ENCODE measurements around the gene DAB1. TPM values are rescaled to one million over a fixed set of nuclear protein-coding genes. Genes with fewer than 3 reads are reported as not detected.

Gene DAB1
- total RNA-seq, 4 donors from 2014 or later: 0.22 TPM; not detected in 3

DNA sequence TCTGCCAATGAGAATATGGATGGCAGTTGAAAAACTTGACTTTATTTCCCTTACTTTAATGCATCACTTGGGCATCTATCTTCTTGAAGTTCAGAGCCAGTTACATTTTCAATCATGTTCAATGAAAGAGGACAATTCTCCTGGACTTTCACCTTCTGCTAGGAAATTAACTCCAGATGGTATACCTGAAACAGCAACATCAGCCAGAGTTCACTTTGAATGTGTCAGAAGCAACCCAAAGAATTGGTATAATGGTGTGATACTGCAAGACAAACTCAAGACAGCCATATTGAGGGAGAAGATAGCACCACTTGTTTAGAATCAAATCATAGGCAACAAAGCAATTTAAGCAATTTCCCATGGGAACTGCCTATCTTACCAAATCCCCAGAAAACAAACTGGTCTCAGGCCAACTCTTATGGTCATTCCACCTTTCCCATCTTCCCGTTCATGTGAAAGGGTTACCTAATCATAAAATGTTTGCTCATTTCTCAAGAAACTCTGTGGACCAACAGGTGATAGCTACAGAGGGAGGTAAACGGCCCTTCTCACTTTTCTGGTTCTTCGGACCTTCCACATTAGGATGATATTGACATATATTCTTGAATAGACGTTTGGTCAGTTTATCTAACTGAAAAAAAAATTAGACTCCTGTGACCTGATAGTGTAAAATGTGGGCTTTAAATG, 428.3 kb downstream of the DAB1 start:
- TF ChIP-seq CTCF (IDR thresholded peaks at IDR 0.05 in 4 of 5, conservative IDR thresholded peaks at IDR 0.05 in 1 of 5): no peak
- TF ChIP-seq POLR2A (IDR thresholded peaks at IDR 0.05): no peak
- Histone ChIP-seq H3K27me3 (no peaks in the 10 kb centered on the region), H3K36me3 (no peaks in the 10 kb centered on the region), H3K4me3 (no peak overlapping the region), H3K4me1 (peaks cover 9 to 21% of the 10 kb centered on the region in 2 donors), H3K27ac (no peak overlapping the region), H3K9me3 (no peaks in the 10 kb centered on the region)
- no peak for DNase-seq
- no peak for ATAC-seq
- in situ Hi-C loops (cut with MboI; ENCODE audit: low sequenced_read_pairs in 4 of 4): no loop called here
- intact Hi-C loops (cut with DNase I; ENCODE audit: low total_unique reads): no loop called here

- Histone ChIP-seq H3K36me3 (no peaks in the 10 kb centered on the region), H3K27ac (peak overlapping the region; percentile 55 to 77 (median 66)), H3K27me3 (no peaks in the 10 kb centered on the region), H3K9me3 (no peaks in the 10 kb centered on the region), H3K4me1 (peaks cover 9 to 21% of the 10 kb centered on the region in 2 donors), H3K4me3 (no peak overlapping the region)
- in situ Hi-C loops (cut with MboI; ENCODE audit: low sequenced_read_pairs in 4 of 4) (no loop called here), intact Hi-C loops (cut with DNase I; ENCODE audit: low total_unique reads) (no loop called here)
- TF ChIP-seq POLR2A (IDR thresholded peaks at IDR 0.05): no peak
- no peak for TF ChIP-seq CTCF (IDR thresholded peaks at IDR 0.05 in 4 of 5, conservative IDR thresholded peaks at IDR 0.05 in 1 of 5)
- ATAC-seq: peak; percentile 66 to 92
- peak; percentile 13 to 41 for DNase-seq
Observed at GRCh38 chr1:56993475-56993874, 430.4 kb downstream of the DAB1 start.

DNA sequence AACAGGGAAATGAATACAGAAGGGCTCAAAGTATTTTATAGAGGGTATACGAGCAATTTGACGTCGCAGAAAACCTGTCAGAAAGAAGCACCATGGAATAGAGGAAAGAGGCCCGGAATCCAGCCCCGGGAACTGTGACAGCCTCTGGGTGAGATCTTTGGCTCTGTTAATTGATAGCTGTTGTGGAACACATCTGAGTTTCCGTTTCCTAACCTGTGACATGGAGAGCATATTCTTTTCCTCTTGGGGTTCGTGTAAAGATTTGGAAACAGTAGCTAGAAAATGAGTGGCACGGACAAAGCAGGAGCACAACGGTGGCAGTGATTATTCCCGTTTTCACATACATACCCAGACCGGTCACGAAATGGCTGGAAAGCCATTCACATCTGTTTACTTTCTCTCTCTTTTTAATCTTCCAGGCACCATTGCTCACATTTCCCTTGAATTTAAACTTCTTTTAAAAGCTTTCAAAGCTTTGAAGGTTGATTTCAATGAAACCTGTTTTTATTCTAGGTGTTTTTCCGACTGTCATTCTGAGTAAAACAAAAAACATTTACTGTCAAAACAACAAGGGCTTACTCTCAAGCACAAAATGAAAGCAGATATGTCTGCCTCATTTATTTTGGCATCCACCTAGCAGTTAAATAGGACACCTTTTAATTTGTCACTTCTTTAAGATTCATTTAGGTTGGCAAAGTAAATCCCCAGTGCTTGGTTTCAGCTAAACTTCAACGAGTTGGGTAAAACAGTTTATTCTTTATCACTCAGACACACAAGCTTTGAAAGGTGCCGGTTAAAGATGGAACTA, 431.3 kb downstream of the DAB1 start:
- Histone ChIP-seq H3K4me1 (peaks cover 9 to 21% of the 10 kb centered on the region in 2 donors), H3K4me3 (peak overlapping the region; percentile 1 to 25 (median 16)), H3K9me3 (no peaks in the 10 kb centered on the region), H3K27me3 (no peaks in the 10 kb centered on the region), H3K27ac (peak overlapping the region; percentile 55 to 77 (median 66)), H3K36me3 (no peaks in the 10 kb centered on the region)
- TF ChIP-seq POLR2A (IDR thresholded peaks at IDR 0.05): no peak
- TF ChIP-seq CTCF (IDR thresholded peaks at IDR 0.05 in 4 of 5, conservative IDR thresholded peaks at IDR 0.05 in 1 of 5): no peak
- ATAC-seq: peak; percentile 51 to 55
- intact Hi-C loops (cut with DNase I; ENCODE audit: low total_unique reads): no loop called here
- in situ Hi-C loops (cut with MboI; ENCODE audit: low sequenced_read_pairs in 4 of 4): no loop called here
- no peak for DNase-seq

DNA sequence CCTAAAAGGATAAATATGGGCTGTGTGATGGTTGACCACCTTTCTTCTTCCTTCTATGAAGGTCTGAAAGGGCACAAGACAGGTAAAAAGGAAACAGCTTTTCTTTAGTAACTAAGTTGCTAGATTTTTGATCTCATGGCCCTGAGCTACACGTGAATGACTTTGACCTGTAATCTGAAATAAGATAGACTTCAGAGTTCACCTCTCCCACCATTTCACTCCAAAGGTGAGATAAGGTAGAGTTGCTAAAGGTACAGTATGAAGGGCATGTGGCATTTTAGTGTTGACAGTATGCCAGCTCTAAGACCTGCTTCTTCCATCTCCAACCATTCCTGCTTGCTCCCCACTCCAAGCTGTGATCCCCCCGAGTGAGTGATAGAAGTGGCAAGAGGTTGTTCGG, 432.3 kb downstream of the DAB1 start:
- in situ Hi-C loops (cut with MboI; ENCODE audit: low sequenced_read_pairs in 4 of 4) (no loop called here), intact Hi-C loops (cut with DNase I; ENCODE audit: low total_unique reads) (no loop called here)
- ATAC-seq (no peak), DNase-seq (no peak)
- no peak overlapping the region for H3K27ac ChIP-seq
- no peaks in the 10 kb centered on the region for H3K27me3 ChIP-seq
- H3K36me3 ChIP-seq: no peaks in the 10 kb centered on the region
- H3K4me3 ChIP-seq: no peak overlapping the region
- TF ChIP-seq POLR2A (IDR thresholded peaks at IDR 0.05) (no peak), CTCF (IDR thresholded peaks at IDR 0.05 in 4 of 5, conservative IDR thresholded peaks at IDR 0.05 in 1 of 5) (no peak)
- H3K4me1 ChIP-seq: peaks cover 9 to 21% of the 10 kb centered on the region in 2 donors
- no peaks in the 10 kb centered on the region for H3K9me3 ChIP-seq
